HG03066 (cell line): ENCODE data around the gene RGMB.

Experiments used
- ATAC-seq: cut with Tn5 transposase; IDR thresholded peaks from one replicate; pipeline ENCODE4 v1.9.1; 2021; ENCODE audit warnings: low read depth; ENCODE audit not compliant: unreplicated experiment

Gene RGMB

GRCh38 chr5:98816582-98817222 lies 43.2 kb downstream of the RGMB start:
- ATAC-seq, result no peak

GRCh38 chr5:98825582-98826375 lies 52.3 kb downstream of the RGMB start:
- ATAC-seq, result no peak

- ATAC-seq, result no peak
These were observed 53.7 kb downstream of the RGMB start for GRCh38 chr5:98827161-98827560.

GRCh38 chr5:98827588-98828284 lies 54.3 kb downstream of the RGMB start:
- ATAC-seq, result no peak

GRCh38 chr5:98836175-98836574 lies 62.7 kb downstream of the RGMB start:
- ATAC-seq, result no peak

- no peak for ATAC-seq
These were observed 66.3 kb downstream of the RGMB start for GRCh38 chr5:98839469-98840383.

- no peak for ATAC-seq
These were observed 67.5 kb downstream of the RGMB start for GRCh38 chr5:98840946-98841345.

GRCh38 chr5:98843481-98843880 lies 70.0 kb downstream of the RGMB start:
- no peak for ATAC-seq

GRCh38 chr5:98844865-98845264 lies 71.4 kb downstream of the RGMB start:
- ATAC-seq, result no peak

GRCh38 chr5:98845878-98846277 lies 72.4 kb downstream of the RGMB start:
- no peak for ATAC-seq
